ENCODE measurements around the gene PRR3. TPM values are rescaled to one million over a fixed set of nuclear protein-coding genes. Genes with fewer than 3 reads are reported as not detected.

PRR3 gene
- total RNA-seq, 2 donors from 2014 or later: 2.3 to 3.7 TPM

DNA sequence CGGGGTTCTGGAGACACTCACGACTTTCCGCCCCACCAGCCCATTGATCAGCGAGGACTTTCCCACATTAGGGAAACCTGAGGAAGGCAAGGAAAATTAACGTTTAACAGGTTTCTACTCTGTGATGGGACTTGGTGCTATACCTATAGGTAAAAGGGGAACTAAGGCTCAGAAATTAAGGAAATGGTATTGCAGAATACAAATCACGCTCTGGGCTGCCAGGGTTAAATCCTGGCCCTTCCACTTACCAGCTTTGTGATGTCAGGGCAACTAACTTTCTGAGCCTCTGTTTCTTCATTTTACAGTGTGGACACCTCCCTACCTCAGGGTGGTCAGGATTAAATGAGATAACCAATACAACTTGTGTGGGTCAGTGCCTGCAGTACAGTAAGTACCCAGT, 9.6 kb upstream of the PRR3 start:
- TF ChIP-seq, protein P1, sequence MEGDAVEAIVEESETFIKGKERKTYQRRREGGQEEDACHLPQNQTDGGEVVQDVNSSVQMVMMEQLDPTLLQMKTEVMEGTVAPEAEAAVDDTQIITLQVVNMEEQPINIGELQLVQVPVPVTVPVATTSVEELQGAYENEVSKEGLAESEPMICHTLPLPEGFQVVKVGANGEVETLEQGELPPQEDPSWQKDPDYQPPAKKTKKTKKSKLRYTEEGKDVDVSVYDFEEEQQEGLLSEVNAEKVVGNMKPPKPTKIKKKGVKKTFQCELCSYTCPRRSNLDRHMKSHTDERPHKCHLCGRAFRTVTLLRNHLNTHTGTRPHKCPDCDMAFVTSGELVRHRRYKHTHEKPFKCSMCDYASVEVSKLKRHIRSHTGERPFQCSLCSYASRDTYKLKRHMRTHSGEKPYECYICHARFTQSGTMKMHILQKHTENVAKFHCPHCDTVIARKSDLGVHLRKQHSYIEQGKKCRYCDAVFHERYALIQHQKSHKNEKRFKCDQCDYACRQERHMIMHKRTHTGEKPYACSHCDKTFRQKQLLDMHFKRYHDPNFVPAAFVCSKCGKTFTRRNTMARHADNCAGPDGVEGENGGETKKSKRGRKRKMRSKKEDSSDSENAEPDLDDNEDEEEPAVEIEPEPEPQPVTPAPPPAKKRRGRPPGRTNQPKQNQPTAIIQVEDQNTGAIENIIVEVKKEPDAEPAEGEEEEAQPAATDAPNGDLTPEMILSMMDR (IDR thresholded peaks at IDR 0.05): no peak
- Histone ChIP-seq H3K36me3 (peaks cover 51% of the 10 kb centered on the region), H3K4me3 (no peak overlapping the region), H3K27me3 (no peaks in the 10 kb centered on the region), H3K27ac (no peak overlapping the region), H3K9me3 (no peaks in the 10 kb centered on the region), H3K4me1 (peaks cover 0 to 7% of the 10 kb centered on the region in 2 donors)
- no peak for DNase-seq (ENCODE audit: low spot score)

DNA sequence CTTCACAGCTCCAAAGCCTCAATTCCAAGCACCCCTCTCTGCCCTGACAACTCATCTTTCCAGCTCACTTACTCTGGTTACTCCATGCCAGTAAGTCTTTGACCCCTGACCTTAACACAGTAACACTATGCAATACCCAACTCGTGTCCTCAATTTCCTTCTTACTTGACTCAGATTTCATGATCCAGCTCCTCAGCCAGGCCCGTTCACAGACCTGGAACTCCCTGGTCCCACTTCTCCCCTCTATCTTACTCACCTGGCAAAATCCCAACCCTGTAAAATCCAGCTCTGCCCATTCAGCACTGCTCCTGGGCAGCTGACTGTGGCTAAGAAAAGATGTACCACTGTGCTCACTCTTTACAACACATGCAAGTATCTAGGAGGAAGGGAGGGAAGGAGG, 8.7 kb upstream of the PRR3 start:
- H3K27ac ChIP-seq: no peak overlapping the region
- no peaks in the 10 kb centered on the region for H3K27me3 ChIP-seq
- no peaks in the 10 kb centered on the region for H3K9me3 ChIP-seq
- no peak overlapping the region for H3K4me3 ChIP-seq
- TF ChIP-seq, protein P1 (IDR thresholded peaks at IDR 0.05): no peak
- peaks cover 0 to 7% of the 10 kb centered on the region in 2 donors for H3K4me1 ChIP-seq
- DNase-seq (ENCODE audit: low spot score): no peak
- peaks cover 61% of the 10 kb centered on the region for H3K36me3 ChIP-seq

DNA sequence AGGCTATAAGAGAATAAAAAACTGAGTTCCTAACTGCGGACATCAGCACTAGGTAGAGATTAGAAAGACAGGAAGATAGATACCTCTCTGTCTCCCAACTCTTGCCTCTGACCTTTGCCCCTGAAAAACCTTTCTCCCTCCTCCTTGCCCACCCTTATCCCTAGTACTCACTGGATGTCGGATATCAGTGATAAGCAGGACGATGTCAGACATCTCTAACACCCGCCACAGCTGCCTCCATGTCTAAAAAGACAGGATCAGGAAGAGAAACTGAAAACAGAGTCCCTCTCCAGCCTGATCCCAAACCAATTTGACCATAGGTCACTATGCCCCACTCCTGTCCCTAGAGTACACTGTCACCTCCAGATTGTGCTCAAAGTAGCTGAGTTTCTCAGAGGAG, 2.7 kb upstream of the PRR3 start:
- Histone ChIP-seq H3K4me1 (peaks cover 0 to 22% of the 10 kb centered on the region in 2 donors), H3K27ac (no peak overlapping the region), H3K9me3 (no peaks in the 10 kb centered on the region), H3K36me3 (peaks cover 46% of the 10 kb centered on the region), H3K4me3 (no peak overlapping the region), H3K27me3 (no peaks in the 10 kb centered on the region)
- DNase-seq (ENCODE audit: low spot score): no peak
- TF ChIP-seq, protein P1 (IDR thresholded peaks at IDR 0.05): no peak

DNA sequence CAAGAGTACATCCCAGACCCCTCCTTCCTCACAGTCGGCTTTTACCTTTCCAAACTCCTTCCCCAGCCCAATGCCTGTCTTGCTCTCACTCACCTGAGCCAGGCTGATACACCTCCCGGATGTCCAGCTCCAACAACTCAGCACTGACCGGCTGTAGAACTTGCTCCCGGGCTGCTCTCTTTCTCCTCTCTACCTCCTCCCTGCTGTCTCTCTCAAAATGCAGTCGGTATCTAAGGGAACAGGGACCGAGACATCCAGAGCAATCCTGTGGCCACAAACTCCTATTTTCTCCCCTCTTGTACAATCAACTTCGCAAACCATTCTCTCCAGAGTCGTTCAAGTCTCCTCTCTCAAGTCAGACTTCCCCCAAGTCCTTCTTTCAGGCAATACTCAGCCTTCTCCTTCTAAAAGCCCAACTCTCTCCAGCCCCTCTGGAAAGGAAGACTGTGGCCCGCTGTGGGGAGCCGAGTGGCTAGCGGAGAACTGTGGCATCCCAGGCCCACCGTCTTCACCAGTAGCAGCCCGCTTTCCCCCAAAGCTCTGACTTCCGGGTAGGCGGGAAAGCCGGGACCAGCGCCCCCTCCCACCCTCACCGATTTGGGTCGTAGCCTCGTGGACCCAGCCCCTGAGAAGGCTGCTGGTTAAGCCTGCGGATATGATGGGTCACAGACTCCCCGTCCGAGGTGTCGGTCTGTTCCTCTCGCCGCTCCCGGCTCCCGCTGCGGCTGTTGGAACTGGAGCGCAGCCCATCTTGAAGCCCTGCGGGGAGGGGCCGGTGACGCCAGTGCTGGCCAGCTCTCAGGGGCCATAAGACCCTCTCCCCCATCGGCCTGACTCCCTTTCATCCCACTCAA, 1.9 kb upstream of the PRR3 start:
- peak overlapping the region; percentile 99 for H3K27ac ChIP-seq
- peaks cover 0 to 22% of the 10 kb centered on the region in 2 donors for H3K4me1 ChIP-seq
- H3K36me3 ChIP-seq: peaks cover 40% of the 10 kb centered on the region
- peak; percentile 65 for DNase-seq (ENCODE audit: low spot score)
- H3K27me3 ChIP-seq: no peaks in the 10 kb centered on the region
- TF ChIP-seq, protein P1 (IDR thresholded peaks at IDR 0.05): no peak
- peak overlapping the region; percentile 75 to 88 for H3K4me3 ChIP-seq
- no peaks in the 10 kb centered on the region for H3K9me3 ChIP-seq

DNA sequence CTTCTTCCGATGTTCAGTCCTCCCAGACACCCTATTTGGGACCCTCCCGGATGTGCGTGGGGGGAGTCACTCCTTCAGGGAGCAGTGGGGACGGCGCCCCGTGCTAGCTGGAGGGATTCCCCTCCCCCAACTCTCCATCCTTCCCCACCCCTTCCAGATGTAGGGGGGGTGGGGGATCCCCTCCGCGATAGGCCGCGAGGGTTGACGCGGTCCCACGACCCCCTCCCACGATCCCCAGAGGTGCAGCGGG, 1.4 kb upstream of the PRR3 start:
- H3K4me1 ChIP-seq: peaks cover 0 to 22% of the 10 kb centered on the region in 2 donors

More for the DNA sequence above, 1.4 kb upstream of the PRR3 start:
- Histone ChIP-seq H3K27me3 (no peaks in the 10 kb centered on the region), H3K36me3 (peaks cover 36% of the 10 kb centered on the region), H3K4me3 (peak overlapping the region; percentile 75 to 88), H3K9me3 (no peaks in the 10 kb centered on the region), H3K27ac (peak overlapping the region; percentile 99)
- TF ChIP-seq, protein P1 (IDR thresholded peaks at IDR 0.05): no peak
- no peak for DNase-seq (ENCODE audit: low spot score)
